Stomach (tissue), 9 donors: ENCODE measurements around the gene TOR1A. TPM values are rescaled to one million over a fixed set of nuclear protein-coding genes. Genes with fewer than 3 reads are reported as not detected.
A peak's percentile ranks its signal among the peaks of the same experiment; 100 is the strongest.

ENCODE experiments used
- DNase-seq, 2 donors: peaks; one replicate each; pipeline versions ENCODE4 v3.0.0 to v3.0.0-alpha.2; 2013 to 2019
- H3K27ac ChIP-seq, 5 donors: fragments of 200-600 bp in 4 of 5; sonication (generic) in 4 of 5; one replicate each; pipeline ENCODE4 v1.5.1; 2013 to 2019; ENCODE audit warnings: mild to moderate bottlenecking in 1 of 5, moderate library complexity in 1 of 5
- H3K27me3 ChIP-seq, 3 donors: fragments of 200-600 bp; sonication (generic); one replicate each; pipeline ENCODE4 v1.5.1; 2017 to 2019; ENCODE audit warnings: mixed run types in 1 of 3
- H3K36me3 ChIP-seq, 4 donors: fragments of 200-600 bp; sonication (generic); 1 replicate in 3 of 4; 2 replicates in 1 of 4; pipeline ENCODE4 v1.5.1; 2016 to 2019
- H3K4me1 ChIP-seq, 4 donors: fragments of 200-600 bp; sonication (generic); one replicate each; pipeline ENCODE4 v1.5.1; 2016 to 2019
- H3K4me3 ChIP-seq, 4 donors: fragments of 200-600 bp; sonication (generic) in 3 of 4; one replicate each; pipeline ENCODE4 v1.5.1; 2016 to 2019; ENCODE audit warnings: mild to moderate bottlenecking in 1 of 4
- H3K9me3 ChIP-seq, 4 donors: fragments of 200-600 bp; sonication (generic); one replicate each; pipeline ENCODE4 v1.5.1; 2016 to 2019
- CTCF ChIP-seq, 7 experiments: fragments of 450-650 bp in 4 of 7; fragments of 200-600 bp in 3 of 7; sonication (generic) in 3 of 7; IDR thresholded peaks; one replicate each; pipeline ENCODE4 v1.5.1; 2016 to 2019; ENCODE audit warnings: antibody characterized with exemption in 7 of 7, control low read depth in 2 of 7, mild to moderate bottlenecking in 1 of 7
- EP300 ChIP-seq: sonication (generic); formaldehyde crosslinking; IDR thresholded peaks from one replicate; pipeline ENCODE4 v1.6.1; 2017; ENCODE audit warnings: antibody characterized with exemption
- POLR2A ChIP-seq, 4 donors: fragments of 450-650 bp; IDR thresholded peaks; one replicate each; pipeline ENCODE4 v1.6.1; 2016; ENCODE audit warnings: antibody characterized with exemption in 4 of 4, control low read depth in 2 of 4, mild to moderate bottlenecking in 1 of 4, moderate library complexity in 1 of 4
- POLR2AphosphoS5 ChIP-seq, 3 donors: sonication (generic); formaldehyde crosslinking; IDR thresholded peaks; one replicate each; pipeline ENCODE4 v1.6.1; 2016; ENCODE audit warnings: antibody characterized with exemption in 3 of 3
- WGBS, 5 donors: extraction: QIAGEN DNeasy Blood & Tissue Kit in 3 of 5; methylation state at CpG; one replicate each; pipeline versions ENCODE4 v1.1.5 to v1.1.7; 2013 to 2018; 5-methylcytosine and 5-hydroxymethylcytosine counted together
- intact Hi-C: fragments of 100-400 bp; cut with DNase I; formaldehyde crosslinking; loops from one replicate; pipeline ENCODE4 v1.15.1; 2023; ENCODE audit warnings: low total_unique reads
- polyA plus RNA-seq, 3 donors: library from polyadenylated mRNA; stranded (reverse); fragments of 200-250 nt; gene quantifications; one replicate each; pipeline ENCODE4 v1.2.3, GENCODE V29; 2013
- total RNA-seq, 5 donors: library from RNA; depleted of rRNA; stranded (reverse); fragments of >200 nt; gene quantifications; one replicate each; pipeline versions ENCODE4 v1.1.0 to v1.2.3, GENCODE V29; 2014 to 2016
- donor health status: healthy with polysubstance abuse.
- donor health status: Bipolar disorder and iron deficiency.
- donor health status: healthy.

The TOR1A gene
- total and polyA plus RNA-seq, 8 donors = 6.4 to 77.6 (median 22.4) TPM

GRCh38 chr9:129841071-129841470, 17.1 kb upstream of the TOR1A start:
- peak in 1 of 2 donors; percentile 27 for DNase-seq
- Histone ChIP-seq H3K4me3 (no peak overlapping the region), H3K27ac (no peak overlapping the region), H3K4me1 (peaks cover 8 to 51% (median 25%) of the 10 kb centered on the region in 4 donors), H3K27me3 (no peaks in the 10 kb centered on the region), H3K36me3 (peaks cover 0 to 9% (median 7%) of the 10 kb centered on the region in 4 donors), H3K9me3 (no peaks in the 10 kb centered on the region)
- TF ChIP-seq EP300 = no peak
- TF ChIP-seq POLR2A (IDR thresholded peaks at IDR 0.05) = no peak
- no peak for TF ChIP-seq CTCF (IDR thresholded peaks at IDR 0.05)
- TF ChIP-seq POLR2AphosphoS5 (IDR thresholded peaks at IDR 0.05) = no peak
- WGBS, 5 donors = 60 to 66% (median 63%) methylated on average over 4 of the region's 4 CpGs
- intact Hi-C loops = no loop called here

GRCh38 chr9:129840034-129840433, 16.1 kb upstream of the TOR1A start:
- DNase-seq = peak in 1 of 2 donors; percentile 25
- TF ChIP-seq EP300 (no peak), POLR2AphosphoS5 (IDR thresholded peaks at IDR 0.05) (no peak), CTCF (IDR thresholded peaks at IDR 0.05) (no peak)
- Histone ChIP-seq H3K9me3 (no peaks in the 10 kb centered on the region), H3K4me1 (peaks cover 10 to 46% (median 29%) of the 10 kb centered on the region in 4 donors), H3K27me3 (no peaks in the 10 kb centered on the region), H3K27ac (no peak overlapping the region), H3K36me3 (peaks cover 0 to 9% (median 7%) of the 10 kb centered on the region in 4 donors), H3K4me3 (no peak overlapping the region)
- WGBS, 5 donors = 70 to 82% (median 76%) methylated on average over 8 of the region's 8 CpGs
- intact Hi-C loops = no loop called here

GRCh38 chr9:129839324-129840023, 15.5 kb upstream of the TOR1A start:
- peaks cover 10 to 48% (median 29%) of the 10 kb centered on the region in 4 donors for H3K4me1 ChIP-seq
- DNase-seq = no peak
- no peak overlapping the region for H3K4me3 ChIP-seq
- no peaks in the 10 kb centered on the region for H3K9me3 ChIP-seq
- no peaks in the 10 kb centered on the region for H3K27me3 ChIP-seq
- WGBS, 5 donors = 66 to 78% (median 72%) methylated on average over 9 to 10 of the region's 10 CpGs
- TF ChIP-seq POLR2A (IDR thresholded peaks at IDR 0.05) = no peak
- peaks cover 0 to 9% (median 7%) of the 10 kb centered on the region in 4 donors for H3K36me3 ChIP-seq
- intact Hi-C loops = no loop called here
- no peak overlapping the region for H3K27ac ChIP-seq

GRCh38 chr9:129838707-129839259, 14.8 kb upstream of the TOR1A start:
- H3K27ac ChIP-seq = no peak overlapping the region
- no peak for DNase-seq
- TF ChIP-seq CTCF (IDR thresholded peaks at IDR 0.05) = no peak
- no peak for TF ChIP-seq EP300
- TF ChIP-seq POLR2A (IDR thresholded peaks at IDR 0.05) = no peak
- no peak for TF ChIP-seq POLR2AphosphoS5 (IDR thresholded peaks at IDR 0.05)
- 82 to 88% (median 88%) methylated on average over 12 of the region's 12 CpGs for WGBS, 5 donors
- H3K36me3 ChIP-seq = peaks cover 0 to 8% (median 7%) of the 10 kb centered on the region in 4 donors
- intact Hi-C loops = no loop called here
- H3K4me3 ChIP-seq = no peak overlapping the region
- H3K27me3 ChIP-seq = no peaks in the 10 kb centered on the region
- peaks cover 16 to 55% (median 36%) of the 10 kb centered on the region in 4 donors for H3K4me1 ChIP-seq
- no peaks in the 10 kb centered on the region for H3K9me3 ChIP-seq
